Measurements from ENCODE around the gene PARD3B. TPM values are rescaled to one million over a fixed set of nuclear protein-coding genes. Genes with fewer than 3 reads are reported as not detected.

Gene PARD3B
- total and polyA plus RNA-seq, 3 experiments from 2014 or later: 0.11 to 0.26 TPM; not detected in 1

DNA sequence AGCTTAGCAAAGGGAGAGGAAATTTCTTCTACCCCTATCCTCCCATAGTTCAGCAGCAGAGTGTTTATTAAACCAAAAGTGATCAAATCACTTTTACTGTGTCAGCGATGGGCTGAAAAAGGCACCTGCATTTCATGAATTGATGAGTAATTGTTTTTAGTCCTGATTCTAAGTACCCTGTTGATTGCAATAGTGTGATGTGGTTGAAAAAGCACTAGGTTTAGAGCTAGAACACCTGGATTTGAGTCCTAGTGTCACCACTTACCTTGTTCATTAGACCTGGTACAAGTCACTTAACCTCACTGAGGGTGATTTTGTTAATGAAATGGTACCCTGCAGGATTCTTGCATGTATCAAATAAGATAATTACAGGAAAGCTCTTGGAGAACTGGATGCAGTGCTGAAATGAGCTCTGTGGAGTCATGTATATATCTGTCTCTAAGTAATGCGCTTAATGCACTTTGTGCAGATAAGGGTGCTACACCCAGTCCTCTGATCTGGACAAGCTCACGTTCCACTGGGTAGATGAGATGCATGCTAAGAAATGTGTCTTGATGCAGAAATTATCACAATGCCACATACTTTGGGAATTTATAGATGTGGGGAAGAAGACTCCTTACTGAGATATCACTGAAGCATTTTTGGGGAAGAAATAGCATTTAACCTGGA, 289.6 kb downstream of the PARD3B start:
- ChIA-PET POLR2A (no interaction called here), CTCF (no interaction called here)
- no peak overlapping the region for H3K4me3 Mint-ChIP-seq
- Histone ChIP-seq H3K27ac (ENCODE audit: low read depth, low read length) (no peak overlapping the region), H3K27me3 (ENCODE audit: insufficient read depth, low read length, poor library complexity, severe bottlenecking) (no peaks in the 10 kb centered on the region), H3K4me1 (ENCODE audit: insufficient read depth, low read length) (no peaks in the 10 kb centered on the region), H3K36me3 (ENCODE audit: insufficient read depth, low read length) (no peaks in the 10 kb centered on the region), H3K4me3 (ENCODE audit: low read length) (no peak overlapping the region), H3K9me3 (ENCODE audit: low read length) (no peaks in the 10 kb centered on the region)
- peaks cover 0 to 3% (median 0%) of the 10 kb centered on the region in 3 donors for H3K36me3 Mint-ChIP-seq
- no peak for DNase-seq
- peaks cover 0 to 5% (median 3%) of the 10 kb centered on the region in 5 donors for H3K9me3 Mint-ChIP-seq
- no peaks in the 10 kb centered on the region for H3K27me3 Mint-ChIP-seq
- no peaks in the 10 kb centered on the region for H3K4me1 Mint-ChIP-seq
- H3K27ac Mint-ChIP-seq: no peak overlapping the region

DNA sequence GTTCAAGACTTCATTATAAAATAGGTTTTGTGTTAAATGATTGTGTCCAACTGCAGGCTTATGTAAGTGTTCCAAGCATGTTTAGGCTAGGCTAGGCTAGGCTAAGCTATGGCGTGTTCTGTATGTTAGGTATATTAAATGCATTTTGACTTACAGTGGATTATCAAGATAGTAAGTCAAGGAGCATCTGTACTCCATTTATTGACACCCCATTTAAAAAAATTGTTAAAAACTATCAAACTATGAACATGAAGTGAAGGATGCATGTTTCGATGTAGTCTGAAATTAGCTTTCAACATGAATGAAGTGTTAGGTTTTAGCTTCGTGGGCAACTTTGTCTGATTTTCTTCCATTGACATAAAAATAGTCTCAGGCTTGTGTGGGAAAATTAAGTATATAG, 290.5 kb downstream of the PARD3B start:
- ChIA-PET POLR2A (no interaction called here), CTCF (no interaction called here)
- Histone ChIP-seq H3K36me3 (ENCODE audit: insufficient read depth, low read length) (no peaks in the 10 kb centered on the region), H3K27ac (ENCODE audit: low read depth, low read length) (no peak overlapping the region), H3K9me3 (ENCODE audit: low read length) (no peaks in the 10 kb centered on the region), H3K27me3 (ENCODE audit: insufficient read depth, low read length, poor library complexity, severe bottlenecking) (no peaks in the 10 kb centered on the region), H3K4me1 (ENCODE audit: insufficient read depth, low read length) (no peaks in the 10 kb centered on the region), H3K4me3 (ENCODE audit: low read length) (no peak overlapping the region)
- DNase-seq: no peak
- no peaks in the 10 kb centered on the region for H3K36me3 Mint-ChIP-seq
- peaks cover 0 to 5% (median 2%) of the 10 kb centered on the region in 3 donors for H3K4me1 Mint-ChIP-seq
- no peaks in the 10 kb centered on the region for H3K27me3 Mint-ChIP-seq
- peaks cover 0 to 4% (median 1%) of the 10 kb centered on the region in 5 donors for H3K9me3 Mint-ChIP-seq
- H3K27ac Mint-ChIP-seq: no peak overlapping the region
- H3K4me3 Mint-ChIP-seq: no peak overlapping the region

- H3K4me3 Mint-ChIP-seq: no peak overlapping the region
- ChIA-PET POLR2A (no interaction called here), CTCF (no interaction called here)
- no peaks in the 10 kb centered on the region for H3K36me3 Mint-ChIP-seq
- Histone ChIP-seq H3K27me3 (ENCODE audit: insufficient read depth, low read length, poor library complexity, severe bottlenecking) (no peaks in the 10 kb centered on the region), H3K36me3 (ENCODE audit: insufficient read depth, low read length) (no peaks in the 10 kb centered on the region), H3K4me1 (ENCODE audit: insufficient read depth, low read length) (no peaks in the 10 kb centered on the region), H3K4me3 (ENCODE audit: low read length) (no peak overlapping the region), H3K27ac (ENCODE audit: low read depth, low read length) (no peak overlapping the region), H3K9me3 (ENCODE audit: low read length) (no peaks in the 10 kb centered on the region)
- no peak for DNase-seq
- H3K4me1 Mint-ChIP-seq: peaks cover 0 to 11% (median 9%) of the 10 kb centered on the region in 3 donors
- H3K27ac Mint-ChIP-seq: no peak overlapping the region
- peaks cover 0 to 2% of the 10 kb centered on the region in 2 donors for H3K27me3 Mint-ChIP-seq
- peaks cover 0 to 1% (median 0%) of the 10 kb centered on the region in 5 donors for H3K9me3 Mint-ChIP-seq
Measured at GRCh38 chr2:204840504-204840903, 295.2 kb downstream of the PARD3B start.

DNA sequence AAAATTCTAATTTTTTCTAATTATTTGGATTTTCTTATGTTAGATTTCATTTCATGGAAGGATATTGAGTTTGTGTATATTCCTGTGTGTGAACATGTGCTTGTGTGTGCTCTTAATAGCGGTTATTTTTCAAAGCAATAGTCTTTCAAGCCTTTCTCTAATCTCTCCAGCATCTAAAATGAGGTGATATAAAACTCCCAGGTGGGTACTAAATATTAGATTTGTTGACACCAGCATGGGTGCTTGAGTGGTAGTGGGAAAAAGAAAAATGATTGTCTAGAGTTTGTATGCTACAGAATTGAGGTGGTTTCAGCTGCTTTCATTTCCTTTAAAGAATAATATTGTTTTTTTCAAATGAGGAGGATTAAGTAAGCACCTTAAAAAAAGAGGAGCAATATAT, 296.8 kb downstream of the PARD3B start:
- CTCF ChIA-PET: no interaction called here

DNA sequence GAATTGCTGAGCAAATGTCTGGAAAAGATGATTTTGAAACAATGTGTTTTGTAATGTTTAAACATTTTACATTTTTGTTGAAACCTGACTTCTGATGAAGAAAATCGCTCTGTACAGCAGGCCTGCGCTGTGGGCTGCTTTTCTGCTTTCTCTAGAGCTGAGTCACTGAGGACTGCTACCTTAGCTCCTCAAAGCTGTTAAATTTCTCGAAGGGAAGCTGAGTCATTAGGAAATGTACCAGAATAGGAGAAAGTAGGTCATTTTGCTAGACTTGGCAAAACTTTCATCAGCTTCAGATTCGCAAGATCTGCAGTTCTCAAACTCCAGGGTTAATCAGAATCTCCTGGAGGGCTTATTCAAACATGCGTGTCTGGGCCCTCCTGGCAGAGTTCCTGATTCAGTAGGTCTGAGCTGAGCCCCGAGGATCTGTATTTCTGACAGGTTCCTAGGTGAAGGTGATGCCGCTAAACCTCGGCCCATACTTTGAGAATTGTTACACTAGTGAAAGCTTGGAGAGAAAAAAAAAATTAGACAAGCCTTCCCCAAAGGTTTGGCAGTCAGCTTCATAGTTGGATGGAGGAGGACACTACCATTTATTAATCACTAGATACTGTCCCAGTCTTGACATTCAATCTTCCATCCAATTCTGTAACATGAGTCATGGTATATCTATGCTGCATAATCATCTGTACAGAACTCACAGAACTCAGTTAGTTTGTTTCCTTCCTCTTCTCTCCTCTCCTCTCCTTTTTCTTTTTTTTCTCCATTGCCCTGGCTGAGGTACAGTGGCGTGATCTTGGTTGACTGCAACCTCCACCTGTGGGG, 297.6 kb downstream of the PARD3B start:
- H3K36me3 Mint-ChIP-seq: no peaks in the 10 kb centered on the region
- no peak for DNase-seq
- peaks cover 0 to 11% (median 9%) of the 10 kb centered on the region in 3 donors for H3K4me1 Mint-ChIP-seq
- H3K27ac ChIP-seq (ENCODE audit: low read depth, low read length): no peak overlapping the region
- CTCF ChIA-PET: no interaction called here
- H3K27me3 Mint-ChIP-seq: peaks cover 0 to 2% of the 10 kb centered on the region in 2 donors
- POLR2A ChIA-PET: no interaction called here
- H3K9me3 ChIP-seq (ENCODE audit: low read length): no peaks in the 10 kb centered on the region
- no peaks in the 10 kb centered on the region for H3K36me3 ChIP-seq (ENCODE audit: insufficient read depth, low read length)
- no peak overlapping the region for H3K4me3 Mint-ChIP-seq
- no peak overlapping the region for H3K4me3 ChIP-seq (ENCODE audit: low read length)
- no peaks in the 10 kb centered on the region for H3K27me3 ChIP-seq (ENCODE audit: insufficient read depth, low read length, poor library complexity, severe bottlenecking)
- H3K4me1 ChIP-seq (ENCODE audit: insufficient read depth, low read length): no peaks in the 10 kb centered on the region
- H3K27ac Mint-ChIP-seq: peak overlapping the region in 1 of 8 donors; percentile 18
- peaks cover 0 to under 1% (median 0%) of the 10 kb centered on the region in 5 donors for H3K9me3 Mint-ChIP-seq

More for the DNA sequence above, 296.8 kb downstream of the PARD3B start:
- Histone ChIP-seq H3K27ac (ENCODE audit: low read depth, low read length) (no peak overlapping the region), H3K36me3 (ENCODE audit: insufficient read depth, low read length) (no peaks in the 10 kb centered on the region), H3K4me3 (ENCODE audit: low read length) (no peak overlapping the region), H3K4me1 (ENCODE audit: insufficient read depth, low read length) (no peaks in the 10 kb centered on the region), H3K27me3 (ENCODE audit: insufficient read depth, low read length, poor library complexity, severe bottlenecking) (no peaks in the 10 kb centered on the region), H3K9me3 (ENCODE audit: low read length) (no peaks in the 10 kb centered on the region)
- POLR2A ChIA-PET: no interaction called here
- H3K4me1 Mint-ChIP-seq: peaks cover 0 to 11% (median 9%) of the 10 kb centered on the region in 3 donors
- H3K27ac Mint-ChIP-seq: no peak overlapping the region
- H3K36me3 Mint-ChIP-seq: no peaks in the 10 kb centered on the region
- H3K4me3 Mint-ChIP-seq: no peak overlapping the region
- H3K27me3 Mint-ChIP-seq: peaks cover 0 to 2% of the 10 kb centered on the region in 2 donors
- peaks cover 0 to 1% (median 0%) of the 10 kb centered on the region in 5 donors for H3K9me3 Mint-ChIP-seq
- DNase-seq: no peak

DNA sequence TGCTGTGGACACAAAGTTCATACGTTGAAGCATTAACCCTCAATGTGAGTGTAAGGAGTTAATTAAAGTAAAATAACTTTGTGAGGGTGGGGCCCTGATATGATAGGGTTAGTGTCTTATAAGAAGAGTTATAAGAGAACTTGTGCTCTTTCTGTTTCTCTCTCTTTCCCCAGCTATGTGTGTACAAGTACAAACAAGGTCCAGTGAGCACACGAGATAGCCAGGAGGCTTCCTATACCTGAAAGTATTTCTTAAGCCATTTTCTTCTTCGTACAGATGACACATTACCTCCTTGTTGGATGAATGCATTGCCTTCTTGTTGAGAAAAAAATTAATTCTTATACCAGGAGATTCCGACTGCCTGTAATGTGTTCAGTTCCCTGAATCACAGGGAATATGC, 301.2 kb downstream of the PARD3B start:
- Histone ChIP-seq H3K27ac (ENCODE audit: low read depth, low read length) (no peak overlapping the region), H3K4me3 (ENCODE audit: low read length) (no peak overlapping the region), H3K36me3 (ENCODE audit: insufficient read depth, low read length) (no peaks in the 10 kb centered on the region), H3K27me3 (ENCODE audit: insufficient read depth, low read length, poor library complexity, severe bottlenecking) (no peaks in the 10 kb centered on the region), H3K4me1 (ENCODE audit: insufficient read depth, low read length) (no peaks in the 10 kb centered on the region), H3K9me3 (ENCODE audit: low read length) (no peaks in the 10 kb centered on the region)
- POLR2A ChIA-PET: no interaction called here
- no peak overlapping the region for H3K27ac Mint-ChIP-seq
- H3K27me3 Mint-ChIP-seq: no peaks in the 10 kb centered on the region
- H3K4me1 Mint-ChIP-seq: peaks cover 0 to 6% (median 6%) of the 10 kb centered on the region in 3 donors
- no peaks in the 10 kb centered on the region for H3K36me3 Mint-ChIP-seq
- CTCF ChIA-PET: no interaction called here
- no peak for DNase-seq
- H3K9me3 Mint-ChIP-seq: no peaks in the 10 kb centered on the region
- no peak overlapping the region for H3K4me3 Mint-ChIP-seq

DNA sequence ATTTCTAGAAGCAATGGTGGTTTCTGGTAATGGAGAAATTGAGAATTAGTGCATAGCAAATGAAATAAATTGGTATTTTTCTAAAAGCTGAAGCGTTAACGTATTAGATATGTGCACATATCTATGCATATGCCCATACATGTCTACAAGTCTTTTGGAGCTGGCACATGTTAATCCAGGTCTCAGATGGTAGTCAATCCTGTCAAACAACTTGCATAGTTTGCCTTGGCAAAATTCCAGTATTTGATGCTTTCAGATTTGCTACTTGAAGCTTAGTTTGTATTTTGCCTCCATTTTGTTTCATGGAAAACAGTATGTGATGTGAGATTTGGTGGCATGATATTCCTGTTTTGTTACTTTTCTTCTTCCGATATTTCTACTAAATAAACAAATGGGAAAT, 304.6 kb downstream of the PARD3B start:
- Mint-ChIP-seq H3K36me3 (no peaks in the 10 kb centered on the region), H3K4me1 (no peaks in the 10 kb centered on the region), H3K27me3 (no peaks in the 10 kb centered on the region), H3K9me3 (peaks cover 0 to 5% (median 0%) of the 10 kb centered on the region in 5 donors), H3K27ac (no peak overlapping the region), H3K4me3 (no peak overlapping the region)
- Histone ChIP-seq H3K9me3 (ENCODE audit: low read length) (no peaks in the 10 kb centered on the region), H3K27ac (ENCODE audit: low read depth, low read length) (no peak overlapping the region), H3K4me3 (ENCODE audit: low read length) (no peak overlapping the region), H3K4me1 (ENCODE audit: insufficient read depth, low read length) (no peaks in the 10 kb centered on the region), H3K27me3 (ENCODE audit: insufficient read depth, low read length, poor library complexity, severe bottlenecking) (no peaks in the 10 kb centered on the region), H3K36me3 (ENCODE audit: insufficient read depth, low read length) (no peaks in the 10 kb centered on the region)
- no peak for DNase-seq
- ChIA-PET CTCF (no interaction called here), POLR2A (no interaction called here)

DNA sequence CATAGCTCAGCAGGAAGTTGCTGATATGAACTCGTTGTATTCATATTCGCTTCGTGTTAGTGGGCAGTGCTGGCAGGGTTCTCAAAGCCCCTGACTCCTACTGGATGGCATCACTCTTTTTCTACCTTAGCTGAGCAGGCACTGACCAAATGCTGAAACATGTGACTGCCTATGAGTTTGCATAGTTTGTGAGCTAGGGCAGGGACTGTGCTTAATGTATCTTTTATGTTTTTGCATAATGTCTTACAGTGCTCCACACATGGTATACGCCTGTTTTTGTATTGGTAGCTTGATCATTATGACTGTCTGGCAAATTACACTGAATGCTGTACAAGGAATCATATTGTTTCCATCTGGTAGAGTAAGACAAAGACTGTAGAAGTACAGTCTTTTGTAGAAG, 305.3 kb downstream of the PARD3B start:
- no peaks in the 10 kb centered on the region for H3K27me3 ChIP-seq (ENCODE audit: insufficient read depth, low read length, poor library complexity, severe bottlenecking)
- DNase-seq: no peak
- no peak overlapping the region for H3K4me3 ChIP-seq (ENCODE audit: low read length)
- no peaks in the 10 kb centered on the region for H3K4me1 ChIP-seq (ENCODE audit: insufficient read depth, low read length)
- Mint-ChIP-seq H3K9me3 (peaks cover 0 to 5% (median 0%) of the 10 kb centered on the region in 5 donors), H3K27me3 (no peaks in the 10 kb centered on the region), H3K4me1 (no peaks in the 10 kb centered on the region), H3K4me3 (no peak overlapping the region), H3K27ac (no peak overlapping the region), H3K36me3 (no peaks in the 10 kb centered on the region)
- no peaks in the 10 kb centered on the region for H3K36me3 ChIP-seq (ENCODE audit: insufficient read depth, low read length)
- POLR2A ChIA-PET: no interaction called here
- H3K27ac ChIP-seq (ENCODE audit: low read depth, low read length): no peak overlapping the region
- no peaks in the 10 kb centered on the region for H3K9me3 ChIP-seq (ENCODE audit: low read length)
- CTCF ChIA-PET: no interaction called here

All from CD8-positive, alpha-beta memory T cell (primary cell).